ENCODE data around the gene CTSZ.

CTSZ gene

DNA sequence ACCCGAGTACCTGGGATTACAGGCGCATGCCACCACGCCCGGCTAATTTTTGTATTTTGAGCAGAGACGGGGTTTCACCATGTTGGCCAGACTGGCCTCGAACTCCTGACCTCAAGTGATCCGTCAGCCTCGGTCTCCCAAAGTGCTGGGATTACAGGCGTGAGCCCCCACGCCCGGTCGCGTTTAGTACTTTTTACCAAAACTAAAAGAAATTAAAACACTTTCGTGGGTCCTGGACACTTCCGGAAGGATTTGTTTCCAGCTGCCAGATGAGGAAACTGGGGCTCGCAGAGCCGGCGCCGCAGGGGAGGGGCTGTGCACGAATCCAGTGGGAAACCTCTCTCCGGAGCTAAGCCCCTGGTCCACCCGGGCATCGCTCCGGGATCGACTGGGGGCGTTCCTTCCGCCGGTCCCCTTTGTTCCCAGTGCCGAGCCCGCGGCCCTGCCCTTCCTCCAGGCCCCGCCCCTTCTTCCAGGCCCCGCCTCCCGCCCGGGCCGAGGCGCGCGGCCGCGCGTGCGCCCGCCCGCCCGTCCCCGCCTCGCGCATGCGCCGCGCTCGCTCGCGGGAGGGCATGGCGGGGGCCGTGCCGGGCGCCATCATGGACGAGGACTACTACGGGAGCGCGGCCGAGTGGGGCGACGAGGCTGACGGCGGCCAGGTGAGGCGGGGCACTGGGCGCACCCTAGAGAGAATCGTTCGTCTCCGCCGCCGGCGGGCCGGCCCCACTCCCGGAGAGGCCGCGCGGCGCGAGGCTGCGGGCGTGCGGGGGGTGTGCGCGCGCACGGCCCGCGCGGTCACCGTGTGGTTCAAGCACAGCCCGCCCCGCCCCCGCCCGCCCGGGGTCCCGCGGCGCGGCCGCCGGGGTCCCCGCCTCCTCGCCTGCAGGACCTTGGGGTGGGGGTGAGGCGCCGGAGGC is 26.1 kb downstream of the CTSZ start, which contains the start of gene NELFCD:
Gene NELFCD (plus strand): TSS at position 546 of the 917 bp plus-strand sequence. CDS start 54 bp downstream, at position 600.
- peak within 1 kb of the TSS; percentile 92 for H3K4me3 ChIP-seq (replicated peaks; ENCODE audit: low read depth, low read length)
- peak; percentile 26 for DNase-seq (ENCODE audit: extremely low read depth, low read depth)
- TF ChIP-seq, protein P1, sequence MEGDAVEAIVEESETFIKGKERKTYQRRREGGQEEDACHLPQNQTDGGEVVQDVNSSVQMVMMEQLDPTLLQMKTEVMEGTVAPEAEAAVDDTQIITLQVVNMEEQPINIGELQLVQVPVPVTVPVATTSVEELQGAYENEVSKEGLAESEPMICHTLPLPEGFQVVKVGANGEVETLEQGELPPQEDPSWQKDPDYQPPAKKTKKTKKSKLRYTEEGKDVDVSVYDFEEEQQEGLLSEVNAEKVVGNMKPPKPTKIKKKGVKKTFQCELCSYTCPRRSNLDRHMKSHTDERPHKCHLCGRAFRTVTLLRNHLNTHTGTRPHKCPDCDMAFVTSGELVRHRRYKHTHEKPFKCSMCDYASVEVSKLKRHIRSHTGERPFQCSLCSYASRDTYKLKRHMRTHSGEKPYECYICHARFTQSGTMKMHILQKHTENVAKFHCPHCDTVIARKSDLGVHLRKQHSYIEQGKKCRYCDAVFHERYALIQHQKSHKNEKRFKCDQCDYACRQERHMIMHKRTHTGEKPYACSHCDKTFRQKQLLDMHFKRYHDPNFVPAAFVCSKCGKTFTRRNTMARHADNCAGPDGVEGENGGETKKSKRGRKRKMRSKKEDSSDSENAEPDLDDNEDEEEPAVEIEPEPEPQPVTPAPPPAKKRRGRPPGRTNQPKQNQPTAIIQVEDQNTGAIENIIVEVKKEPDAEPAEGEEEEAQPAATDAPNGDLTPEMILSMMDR (IDR thresholded peaks at IDR 0.05; ENCODE audit: low read depth, low read length, missing control alignments), result no peak

DNA sequence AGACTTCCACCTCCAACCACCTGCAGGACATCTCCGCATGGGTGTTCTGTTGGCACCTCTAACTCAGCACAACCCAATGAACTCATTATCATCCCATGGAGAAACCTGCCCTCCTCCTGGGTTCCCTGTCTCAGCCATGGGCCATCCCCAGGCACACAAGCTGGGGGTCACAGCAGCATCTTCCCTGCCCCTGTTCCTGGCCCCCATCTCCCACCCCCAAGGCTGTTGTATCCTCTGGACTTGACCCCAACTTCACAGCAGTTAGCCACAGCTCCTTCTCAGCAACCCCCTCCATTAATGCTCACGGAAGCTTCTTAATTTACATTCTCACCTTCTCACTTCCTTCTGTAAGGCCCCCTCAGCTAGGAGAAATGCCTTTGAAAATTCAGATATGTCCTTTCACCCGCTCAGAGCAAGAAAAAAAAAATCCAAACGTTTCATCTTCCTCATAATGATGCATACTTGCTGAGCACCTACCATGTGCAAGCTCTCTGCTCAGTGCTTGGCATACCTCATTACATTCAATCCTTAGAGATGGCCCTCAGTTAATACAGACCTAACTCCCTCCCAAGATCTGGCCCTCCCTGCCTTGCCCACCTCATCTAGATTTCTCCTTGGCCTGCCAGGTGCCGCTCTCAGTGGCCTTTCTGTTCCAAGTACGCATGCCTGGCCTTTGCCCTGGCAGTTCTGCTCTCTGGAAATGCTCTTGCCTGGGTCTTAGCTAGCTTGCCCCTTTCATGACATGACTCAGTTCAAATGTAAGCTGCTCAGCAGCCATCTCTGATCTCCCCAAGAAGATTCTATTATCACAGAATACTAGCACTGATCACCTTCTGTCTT is 28.5 kb downstream of the CTSZ start:
- TF ChIP-seq, protein P1 (IDR thresholded peaks at IDR 0.05; ENCODE audit: low read depth, low read length, missing control alignments), result no peak
- no peak for DNase-seq (ENCODE audit: extremely low read depth, low read depth)
- H3K4me3 ChIP-seq (replicated peaks; ENCODE audit: low read depth, low read length), result no peak overlapping the region

DNA sequence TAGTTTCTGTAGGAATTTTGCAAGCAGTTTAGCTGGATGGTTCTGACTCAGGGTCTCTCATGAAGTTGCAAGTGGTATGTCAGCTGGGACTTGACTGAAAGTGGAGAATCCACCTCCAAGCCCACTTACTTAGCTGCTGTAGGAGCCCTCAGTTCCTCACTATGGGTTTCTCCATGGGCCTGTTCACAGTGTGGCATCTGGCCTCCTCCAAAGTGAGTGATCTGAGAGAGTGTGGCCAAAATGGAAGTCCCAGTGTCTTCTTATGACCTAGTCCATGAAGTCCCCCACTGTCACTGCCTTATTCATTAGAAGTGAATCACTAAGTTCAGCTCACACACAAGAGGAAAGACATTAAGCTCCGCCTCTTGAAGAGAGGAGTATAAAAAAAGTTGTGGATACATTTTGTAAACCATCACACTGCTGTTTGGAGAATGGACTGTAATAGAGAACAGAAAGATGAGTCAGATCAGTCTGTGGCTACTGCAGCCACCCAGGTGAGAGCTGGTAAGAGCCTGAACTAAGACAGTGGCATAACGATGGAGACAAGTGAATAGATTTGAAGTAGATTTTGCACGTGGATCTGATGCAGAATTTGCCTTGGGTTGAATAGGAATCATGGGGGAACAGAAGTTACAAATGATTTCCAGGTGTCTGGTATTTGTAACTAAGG is 30.9 kb downstream of the CTSZ start:
- DNase-seq (ENCODE audit: extremely low read depth, low read depth), result no peak

DNA sequence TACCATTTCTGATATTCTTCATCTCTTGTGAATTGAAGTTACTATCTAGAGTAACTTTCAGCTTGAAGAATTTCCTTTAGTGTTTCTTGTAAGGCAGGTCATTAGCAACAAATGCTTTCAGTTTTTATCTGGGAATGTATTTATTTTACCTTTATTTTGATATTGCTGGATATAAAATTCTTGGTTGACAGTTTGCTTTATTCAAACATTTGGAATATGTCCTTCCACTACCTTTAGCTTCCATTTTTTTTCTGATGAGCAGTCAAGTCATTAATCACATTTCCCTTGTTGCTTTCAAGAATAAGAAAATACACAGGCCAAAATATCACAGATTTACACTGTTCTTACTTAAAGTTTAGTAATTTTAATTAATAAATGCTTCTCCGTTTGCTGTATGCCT is 31.7 kb downstream of the CTSZ start:
- H3K4me3 ChIP-seq (replicated peaks; ENCODE audit: low read depth, low read length), result no peak overlapping the region
- TF ChIP-seq, protein P1 (IDR thresholded peaks at IDR 0.05; ENCODE audit: low read depth, low read length, missing control alignments), result no peak
- DNase-seq (ENCODE audit: extremely low read depth, low read depth), result no peak

More for the DNA sequence above, 30.9 kb downstream of the CTSZ start:
- TF ChIP-seq, protein P1 (IDR thresholded peaks at IDR 0.05; ENCODE audit: low read depth, low read length, missing control alignments), result no peak
- H3K4me3 ChIP-seq (replicated peaks; ENCODE audit: low read depth, low read length), result no peak overlapping the region

- TF ChIP-seq, protein P1 (IDR thresholded peaks at IDR 0.05; ENCODE audit: low read depth, low read length, missing control alignments), result no peak
- H3K4me3 ChIP-seq (replicated peaks; ENCODE audit: low read depth, low read length), result no peak overlapping the region
- no peak for DNase-seq (ENCODE audit: extremely low read depth, low read depth)
These were observed 33.2 kb downstream of the CTSZ start for GRCh38 chr20:58973866-58974265.

DNA sequence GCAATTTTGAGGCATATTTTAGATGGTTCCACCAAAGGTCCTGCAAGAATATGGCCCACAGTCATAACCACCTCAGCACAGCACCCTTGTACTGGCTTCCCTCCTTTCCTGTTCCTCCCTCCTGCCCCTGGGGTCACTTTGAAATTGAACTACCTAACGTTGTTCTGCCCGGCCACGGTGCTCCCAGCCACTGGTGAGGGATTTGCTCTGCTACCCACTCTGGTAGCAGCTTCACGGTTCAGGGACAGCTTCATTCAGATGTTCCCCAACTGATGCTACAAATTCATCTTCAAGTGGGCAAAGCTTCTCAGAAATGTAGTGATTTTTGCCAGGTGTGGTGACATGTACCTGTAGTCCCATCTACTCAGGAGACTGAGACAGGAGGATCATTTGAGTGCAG is 33.9 kb downstream of the CTSZ start:
- TF ChIP-seq, protein P1 (IDR thresholded peaks at IDR 0.05; ENCODE audit: low read depth, low read length, missing control alignments), result no peak
- H3K4me3 ChIP-seq (replicated peaks; ENCODE audit: low read depth, low read length), result no peak overlapping the region
- DNase-seq (ENCODE audit: extremely low read depth, low read depth), result no peak

All from HFF-Myc (cell line).